GM12891 (cell line): Measurements from ENCODE around the gene HECTD2.

ENCODE experiments used
- DNase-seq: peaks from one replicate; pipeline ENCODE4 v3.0.0; 2011; ENCODE audit warnings: low spot score; ENCODE audit not compliant: insufficient read length
- FAIRE-seq: peaks from 2 replicates; lab custom pipeline; 2011; peaks lifted over from hg19 to GRCh38; lab: Jason Lieb, UNC
- PAX5 ChIP-seq: IDR thresholded peaks from 2 replicates; pipeline ENCODE4 v1.6.1; 2011; ENCODE audit warnings: low read length, moderate library complexity, mild to moderate bottlenecking; ENCODE audit not compliant: insufficient read depth, severe bottlenecking
- POLR2A ChIP-seq: IDR thresholded peaks from 2 replicates; pipeline ENCODE4 v1.6.1; 2011; ENCODE audit warnings: low read depth, low read length, control low read depth
- POLR2AphosphoS5 ChIP-seq: IDR thresholded peaks from 2 replicates; pipeline ENCODE4 v1.6.1; 2011; ENCODE audit warnings: low read depth, low read length, control low read depth
- POU2F2 ChIP-seq: IDR thresholded peaks from 2 replicates; pipeline ENCODE4 v1.6.1; 2011; ENCODE audit warnings: low read depth, mild to moderate bottlenecking, control low read depth, low read length, moderate library complexity
- SPI1 ChIP-seq: IDR thresholded peaks from 2 replicates; pipeline ENCODE4 v1.6.1; 2011; ENCODE audit warnings: low read depth, low read length, control low read depth
- TAF1 ChIP-seq: IDR thresholded peaks from 2 replicates; pipeline ENCODE4 v1.6.1; 2011; ENCODE audit warnings: low read depth, low read length, control low read depth

HECTD2 gene

DNA sequence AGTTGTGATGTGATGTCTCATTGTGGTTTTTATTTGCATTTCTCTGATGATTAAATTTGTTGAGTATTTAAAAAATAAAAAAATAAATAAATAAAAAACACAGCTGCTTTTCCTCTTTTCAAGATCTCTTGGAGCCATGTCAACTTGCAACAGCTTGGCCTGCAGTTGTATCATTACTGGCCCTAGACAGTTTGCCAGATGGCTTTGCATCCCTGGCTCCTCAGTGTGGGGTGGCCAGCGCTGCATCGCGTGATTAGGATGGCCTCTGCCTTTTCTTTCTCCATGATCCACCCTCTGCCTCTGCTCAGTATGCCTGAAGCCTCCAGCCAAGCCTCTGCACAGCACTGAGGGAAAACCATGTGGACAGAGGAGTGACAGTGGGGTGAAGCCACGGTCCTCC, 126.0 kb downstream of the HECTD2 start:
- no peak for DNase-seq
- TF ChIP-seq POLR2AphosphoS5 (no peak), PAX5 (no peak), SPI1 (no peak), POLR2A (no peak), POU2F2 (no peak), TAF1 (no peak)
- FAIRE-seq = no peak

DNA sequence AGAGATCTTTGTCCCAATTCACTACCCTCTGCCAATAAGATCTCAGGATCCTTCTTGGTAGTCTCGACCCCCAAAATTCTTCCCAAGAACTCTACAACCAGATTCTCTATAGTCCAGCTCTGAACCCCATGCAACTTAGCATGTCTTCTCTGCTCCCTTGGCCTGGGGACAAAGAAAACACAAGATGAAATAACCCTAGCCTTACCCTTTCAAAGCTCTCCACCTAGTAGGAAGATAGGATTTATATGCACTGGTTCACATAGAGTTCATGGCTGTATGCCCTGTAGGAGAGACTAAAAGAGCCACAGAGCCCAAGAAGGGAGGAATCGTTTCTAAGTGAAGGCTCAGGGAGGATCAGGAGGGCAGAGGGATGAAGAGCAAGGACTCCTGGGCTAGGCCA, 126.6 kb downstream of the HECTD2 start:
- DNase-seq = no peak
- TF ChIP-seq SPI1 (no peak), POLR2AphosphoS5 (no peak), POU2F2 (no peak), POLR2A (no peak)
- FAIRE-seq = no peak

DNA sequence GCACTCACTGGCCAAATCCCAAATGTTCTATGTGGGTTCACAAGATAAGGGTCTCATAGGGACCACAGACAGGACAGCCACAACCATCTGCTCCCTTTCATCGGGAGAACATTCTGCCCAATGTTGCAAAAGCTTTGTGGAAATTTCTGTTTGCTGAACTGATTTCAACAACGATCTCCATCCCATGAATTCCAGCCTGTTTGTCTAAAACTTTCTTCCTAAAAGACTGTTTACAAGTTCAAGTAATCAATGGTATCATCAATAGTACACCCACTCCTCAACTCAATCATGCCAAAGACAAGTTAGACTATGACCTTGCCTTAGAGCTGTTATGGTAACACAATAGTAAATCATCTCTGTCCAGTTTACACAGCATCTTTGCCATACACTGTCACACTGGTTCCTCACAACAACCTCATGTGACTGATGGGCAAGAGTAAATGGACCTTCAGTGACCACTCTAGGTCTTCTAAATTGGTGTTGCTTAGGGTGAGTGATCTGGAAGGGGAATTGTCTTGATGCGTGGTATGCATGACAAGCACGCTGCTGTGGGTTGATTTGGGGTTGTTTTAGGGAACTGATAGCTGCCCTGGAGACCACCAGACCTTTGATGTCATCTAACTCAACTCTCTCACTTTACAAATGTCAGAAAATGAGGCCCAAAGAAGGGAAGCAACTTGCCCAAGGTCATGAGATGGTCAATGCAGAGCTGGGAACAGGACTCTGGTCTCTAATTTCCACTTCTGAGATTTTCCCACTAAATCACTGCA, 127.7 kb downstream of the HECTD2 start:
- no peak for TF ChIP-seq POU2F2
- peak; percentile 84 for TF ChIP-seq SPI1
- no peak for TF ChIP-seq TAF1
- DNase-seq = no peak
- no peak for FAIRE-seq

DNA sequence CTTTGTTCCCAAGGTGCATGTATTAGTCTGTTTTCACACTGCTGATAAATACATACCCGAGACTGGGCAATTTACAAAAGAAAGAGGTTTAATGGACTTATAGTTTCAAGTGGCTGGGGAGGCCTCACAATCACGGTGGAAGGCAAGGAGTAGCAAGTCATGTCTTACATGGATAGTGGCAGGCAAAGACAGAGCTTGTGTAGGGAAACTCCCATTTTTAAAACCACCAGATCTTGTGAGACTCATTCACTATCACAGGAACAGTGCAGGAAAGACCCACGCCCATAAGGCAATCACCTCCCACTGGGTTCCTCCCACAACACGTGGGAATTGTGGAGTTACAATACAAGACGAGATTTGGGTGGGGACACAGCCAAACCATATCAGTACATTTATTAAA, 129.8 kb downstream of the HECTD2 start:
- TF ChIP-seq TAF1 (no peak), POU2F2 (no peak), POLR2A (no peak), PAX5 (no peak)
- DNase-seq = no peak
- no peak for FAIRE-seq

DNA sequence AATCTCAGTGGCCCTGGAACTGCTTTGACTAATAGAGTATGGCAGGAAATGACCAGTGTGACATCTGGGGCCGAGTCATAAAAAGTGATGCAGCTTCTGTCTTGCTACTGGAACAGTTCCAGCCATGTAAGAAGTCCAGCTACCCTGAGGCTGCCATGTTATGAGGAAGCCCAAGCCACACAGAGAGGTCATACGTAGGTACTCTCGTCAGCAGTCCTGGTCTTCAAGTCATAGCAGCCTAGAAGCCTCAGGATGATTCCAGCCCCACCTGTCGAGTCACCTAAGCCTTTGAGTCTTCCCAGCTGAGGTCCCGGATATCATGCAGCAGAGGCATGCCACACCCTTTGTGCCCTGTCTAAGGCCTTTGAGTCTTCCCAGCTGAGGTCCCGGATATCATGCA, 130.6 kb downstream of the HECTD2 start:
- TF ChIP-seq POU2F2 (no peak), POLR2AphosphoS5 (no peak), POLR2A (no peak)
- DNase-seq (no peak), FAIRE-seq (no peak)

DNA sequence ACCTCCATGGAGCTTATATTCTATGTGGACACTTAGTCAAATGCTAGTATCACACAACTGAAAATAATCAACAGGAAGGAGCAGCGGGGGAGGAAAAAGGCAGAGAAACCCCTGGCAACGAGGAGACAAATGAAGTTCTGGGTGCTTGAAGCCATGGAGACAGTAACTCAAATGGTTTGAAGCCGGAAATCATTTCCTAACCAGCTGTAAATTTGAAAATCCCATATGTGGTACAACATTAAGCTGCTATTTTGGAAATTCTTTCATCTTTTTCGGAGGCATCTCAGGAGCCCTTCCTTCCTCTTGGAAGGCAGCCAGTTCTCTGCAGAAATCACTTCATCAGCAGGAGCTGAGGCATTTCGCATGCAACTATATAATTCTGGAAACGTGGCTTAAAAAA, 131.3 kb downstream of the HECTD2 start:
- DNase-seq = no peak
- TF ChIP-seq POLR2A = no peak
- TF ChIP-seq POLR2AphosphoS5 = no peak
- TF ChIP-seq TAF1 = no peak
- no peak for TF ChIP-seq SPI1
- no peak for TF ChIP-seq PAX5
- no peak for TF ChIP-seq POU2F2
- FAIRE-seq = no peak

DNA sequence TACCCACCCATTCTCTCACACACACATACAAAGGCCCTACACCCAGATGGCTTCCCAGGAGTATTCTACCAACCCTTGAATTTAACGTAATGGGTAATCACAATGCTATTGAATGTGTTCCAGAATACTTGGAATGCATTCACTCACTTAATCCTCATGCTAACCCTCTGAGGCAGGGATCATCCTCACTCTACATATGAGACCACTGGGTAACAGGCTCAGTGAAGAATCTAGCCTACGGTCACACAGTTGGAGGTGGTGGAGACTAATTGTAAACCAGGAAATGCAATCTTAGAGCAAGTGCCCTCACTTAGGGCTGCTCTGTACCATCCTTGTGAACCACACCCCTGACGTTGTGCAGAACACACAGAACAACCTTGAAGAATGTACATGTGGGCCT, 135.2 kb downstream of the HECTD2 start:
- DNase-seq = no peak
- no peak for FAIRE-seq
- TF ChIP-seq PAX5 (no peak), POLR2AphosphoS5 (no peak), POU2F2 (no peak), POLR2A (no peak), TAF1 (no peak), SPI1 (no peak)

DNA sequence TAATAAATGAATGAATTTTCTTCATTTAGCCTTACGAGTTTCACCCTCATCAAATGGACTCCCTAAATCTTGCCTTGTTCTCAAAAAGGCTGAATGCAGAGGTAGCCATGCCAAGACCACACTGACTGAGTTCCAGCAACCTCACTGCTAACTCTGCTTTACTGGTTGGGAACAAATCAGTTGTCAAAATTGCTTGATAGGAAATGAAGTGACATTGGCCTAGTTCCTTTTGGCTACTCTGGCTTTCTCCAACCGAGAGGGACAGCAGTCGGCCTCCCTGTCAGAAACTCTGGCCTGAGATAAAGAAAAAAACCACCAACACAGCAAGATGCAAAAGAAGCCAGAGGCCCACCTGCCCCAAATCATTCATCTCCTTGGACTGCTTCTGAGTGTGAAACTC, 135.7 kb downstream of the HECTD2 start:
- TF ChIP-seq POU2F2 = no peak
- TF ChIP-seq SPI1 = no peak
- no peak for TF ChIP-seq POLR2AphosphoS5
- TF ChIP-seq POLR2A = no peak
- TF ChIP-seq PAX5 = no peak
- no peak for TF ChIP-seq TAF1
- DNase-seq (no peak), FAIRE-seq (no peak)

DNA sequence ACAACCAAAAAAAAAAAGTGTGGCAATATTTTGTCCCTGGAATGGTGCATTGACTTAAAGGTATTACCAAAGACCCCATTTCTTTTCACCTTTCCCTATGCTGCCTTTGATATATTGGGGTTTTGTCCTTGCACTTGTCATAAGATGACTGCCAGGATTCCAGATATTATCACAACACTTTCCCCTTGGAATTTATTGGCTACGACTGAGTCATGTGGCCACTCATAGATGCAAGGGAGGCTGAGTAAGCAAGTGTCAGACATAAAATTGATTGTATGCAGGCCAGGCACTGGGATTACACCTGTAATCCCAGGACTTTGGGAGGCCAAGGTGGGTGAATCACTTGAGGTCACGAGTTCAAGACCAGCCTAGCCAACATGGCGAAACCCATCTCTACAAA, 139.1 kb downstream of the HECTD2 start:
- FAIRE-seq (no peak), DNase-seq (no peak)
- TF ChIP-seq POLR2AphosphoS5 (no peak), POU2F2 (no peak), SPI1 (no peak)

DNA sequence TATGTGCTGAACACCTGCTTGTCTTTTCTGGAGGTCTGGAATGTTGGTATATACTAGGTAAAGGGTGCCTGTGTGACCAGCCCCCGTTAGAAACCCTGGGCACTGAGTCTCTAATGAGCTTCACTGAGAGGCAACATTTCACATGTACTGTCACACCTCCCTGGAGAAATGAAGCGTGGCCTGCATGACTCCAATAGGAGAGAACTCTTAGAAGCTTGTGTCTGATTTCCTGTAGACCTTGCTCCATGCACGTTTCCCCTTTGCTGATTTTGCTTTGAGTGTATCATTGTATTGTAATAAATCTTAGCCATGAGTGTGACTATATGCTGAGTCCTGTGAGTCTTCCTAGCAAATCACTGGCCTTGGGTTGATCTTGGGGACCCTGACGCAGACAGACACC, 139.9 kb downstream of the HECTD2 start:
- no peak for FAIRE-seq
- TF ChIP-seq POLR2A = no peak
- TF ChIP-seq PAX5 = no peak
- TF ChIP-seq SPI1 = no peak
- TF ChIP-seq POLR2AphosphoS5 = no peak
- no peak for TF ChIP-seq POU2F2
- TF ChIP-seq TAF1 = no peak
- no peak for DNase-seq
